HepG2 (cell line): ENCODE measurements around the gene RSPH9. TPM values are rescaled to one million over a fixed set of nuclear protein-coding genes. Genes with fewer than 3 reads are reported as not detected.

Experiments used
- BCL3 ChIP-seq: sonication (generic); formaldehyde crosslinking; IDR thresholded peaks from 2 replicates; pipeline ENCODE4 v1.5.1; 2020; ENCODE audit warnings: mild to moderate bottlenecking, missing genetic modification reagents, moderate library complexity
- CEBPB ChIP-seq: IDR thresholded peaks from 2 replicates; pipeline ENCODE4 v1.6.1; 2011; ENCODE audit warnings: low read depth, low read length, improper control_type of control experiment, borderline replicate concordance
- HCFC1 ChIP-seq: fragments of 150-350 bp; IDR thresholded peaks from 2 replicates; pipeline ENCODE4 v1.6.1; 2014; ENCODE audit warnings: low read depth, low read length
- HNRNPK ChIP-seq: fragments of 200-400 bp; formaldehyde crosslinking; IDR thresholded peaks from 2 replicates; pipeline ENCODE4 v1.6.1; 2018; ENCODE audit warnings: low read length, low read depth, moderate library complexity, mild to moderate bottlenecking; ENCODE audit not compliant: poor library complexity, severe bottlenecking
- HOXA9 ChIP-seq: sonication (generic); formaldehyde crosslinking; IDR thresholded peaks from 2 replicates; pipeline ENCODE4 v1.8.1; 2022; ENCODE audit warnings: missing genetic modification reagents, mild to moderate bottlenecking, moderate library complexity, borderline replicate concordance
- PHF20 ChIP-seq: sonication (generic); formaldehyde crosslinking; IDR thresholded peaks from 2 replicates; pipeline ENCODE4 v1.5.0; 2020; ENCODE audit warnings: mild to moderate bottlenecking, missing genetic modification reagents
- SP4 ChIP-seq: sonication (generic); formaldehyde crosslinking; IDR thresholded peaks from 2 replicates; pipeline ENCODE4 v1.8.1; 2023; ENCODE audit warnings: mild to moderate bottlenecking, missing genetic modification reagents
- TCF7 ChIP-seq: sonication (generic); IDR thresholded peaks from 2 replicates; pipeline ENCODE4 v1.6.1; 2016; ENCODE audit warnings: antibody characterized with exemption, low read depth
- THAP8 ChIP-seq: sonication (generic); formaldehyde crosslinking; IDR thresholded peaks from 2 replicates; pipeline ENCODE4 v1.5.1; 2020; ENCODE audit warnings: missing genetic modification reagents, mild to moderate bottlenecking, borderline replicate concordance
- THAP9 ChIP-seq: sonication (generic); formaldehyde crosslinking; IDR thresholded peaks from 2 replicates; pipeline ENCODE4; 2020; ENCODE audit warnings: missing genetic modification reagents, mild to moderate bottlenecking, borderline replicate concordance
- ZBTB43 ChIP-seq: sonication (generic); formaldehyde crosslinking; conservative IDR thresholded peaks from 2 replicates; pipeline ENCODE4 v1.4.0; 2020; ENCODE audit warnings: missing genetic modification reagents
- ZFP1 ChIP-seq: IDR thresholded peaks from 2 replicates; pipeline ENCODE4 v1.6.1; 2016
- ZFP82 ChIP-seq: sonication (generic); formaldehyde crosslinking; IDR thresholded peaks from 2 replicates; pipeline ENCODE4 v1.5.1; 2020; ENCODE audit warnings: mild to moderate bottlenecking, missing genetic modification reagents, borderline replicate concordance
- ZNF512 ChIP-seq: sonication (generic); formaldehyde crosslinking; IDR thresholded peaks from 2 replicates; pipeline ENCODE4 v1.4.0; 2020; ENCODE audit warnings: mild to moderate bottlenecking, missing genetic modification reagents
- ZNF513 ChIP-seq: sonication (generic); formaldehyde crosslinking; conservative IDR thresholded peaks from 2 replicates; pipeline ENCODE4 v1.5.0; 2020; ENCODE audit warnings: missing genetic modification reagents
- ZNF546 ChIP-seq: sonication (generic); formaldehyde crosslinking; conservative IDR thresholded peaks from 2 replicates; pipeline ENCODE4 v1.8.1; 2023; ENCODE audit warnings: mild to moderate bottlenecking, missing genetic modification reagents
- ZNF775 ChIP-seq: sonication (generic); formaldehyde crosslinking; IDR thresholded peaks from 2 replicates; pipeline ENCODE4 v1.4.0; 2020; ENCODE audit warnings: missing genetic modification reagents, mild to moderate bottlenecking, moderate library complexity, borderline replicate concordance
- ZSCAN25 ChIP-seq: sonication (generic); formaldehyde crosslinking; IDR thresholded peaks from 2 replicates; pipeline ENCODE4 v1.8.0; 2022; ENCODE audit warnings: mild to moderate bottlenecking, missing genetic modification reagents
- polyA plus RNA-seq, 8 experiments: library from polyadenylated mRNA; depleted of rRNA in 3 of 8; stranded (reverse) in 7 of 8; unstranded in 1 of 8; fragments of >200 nt; fragmentation: Illumina TruSeq in 4 of 8; extraction: Trizol in 4 of 8; gene quantifications; 2 replicates each; pipeline versions ENCODE4 v1.2.1 to v1.2.3, GENCODE V29; 2011 to 2016; ENCODE audit warnings: low read depth in 4 of 8, missing spikeins in 1 of 8, mixed read lengths in 1 of 8; ENCODE audit not compliant: insufficient read depth in 1 of 8
- total RNA-seq, 5 experiments: library from RNA; depleted of rRNA; stranded (reverse); fragments of >200 nt; fragmentation: Illumina TruSeq; extraction: Trizol; gene quantifications; 2 replicates each; pipeline ENCODE4 v1.2.3, GENCODE V29; 2016; ENCODE audit warnings: low read depth in 1 of 5

The RSPH9 gene
- total and polyA plus RNA-seq, 2 of the 13 experiments (the other 11 are each of a cell fraction or from before 2014, with no cell fraction given) = 0.04 TPM; not detected in 1

- TF ChIP-seq ZBTB43 (CRISPR knock-in tag) = no peak
- no peak for TF ChIP-seq HNRNPK
- TF ChIP-seq CEBPB = no peak
- TF ChIP-seq ZFP1 (CRISPR knock-in tag) = no peak
- TF ChIP-seq PHF20 = peak; percentile 94
- TF ChIP-seq HCFC1 = peak; percentile 49; the same call in 1 of the 2 replicates
- no peak for TF ChIP-seq ZNF775
- TF ChIP-seq THAP8 = 0 out of 2 replicates have a peak, but pooled peaks have one; percentile 61
- 0 out of 2 replicates have a peak, but pooled peaks have one; percentile 68 for TF ChIP-seq ZNF546 (CRISPR knock-in tag)
- no peak for TF ChIP-seq TCF7
- TF ChIP-seq ZSCAN25 (CRISPR knock-in tag) = no peak
- TF ChIP-seq SP4 (CRISPR knock-in tag) = peak; percentile 86
- TF ChIP-seq THAP9 (CRISPR knock-in tag) = peak; percentile 96
- TF ChIP-seq ZFP82 (CRISPR knock-in tag) = no peak
- peak; percentile 64; the same call in 1 of the 2 replicates for TF ChIP-seq BCL3 (CRISPR knock-in tag)
- TF ChIP-seq ZNF512 (CRISPR knock-in tag) = no peak
- TF ChIP-seq HOXA9 (CRISPR knock-in tag) = no peak
- TF ChIP-seq ZNF513 (CRISPR knock-in tag) = no peak
These were observed 42.9 kb downstream of the RSPH9 start, which contains the start of gene MRPS18A (continued) for GRCh38 chr6:43687437-43688347.
